H54 (cell line): ENCODE results near the gene ARPC4.
A peak's percentile ranks its signal among the peaks of the same experiment; 100 is the strongest.
"Not testable (repeated sequence)": the region's sequence is repeated elsewhere in the genome, so short reads cannot be mapped to it uniquely, and the experiment has no call there.

ENCODE experiments used
- DNase-seq: peaks from one replicate; pipeline ENCODE4 v3.0.0; 2011; ENCODE audit warnings: low spot score, mixed read lengths; ENCODE audit not compliant: insufficient read length
- FAIRE-seq: peaks from 3 replicates; lab custom pipeline; 2011; peaks lifted over from hg19 to GRCh38; lab: Jason Lieb, UNC
- POLR2A ChIP-seq: IDR thresholded peaks from 2 replicates; pipeline ENCODE4 v1.6.1; 2011; ENCODE audit warnings: low read depth, mild to moderate bottlenecking, low read length

The ARPC4 gene

GRCh38 chr3:9760779-9761505, 31.9 kb upstream of the ARPC4 start:
- no peak for FAIRE-seq
- TF ChIP-seq POLR2A: no peak
- DNase-seq: no peak

GRCh38 chr3:9761919-9762318, 31.0 kb upstream of the ARPC4 start:
- no peak for TF ChIP-seq POLR2A
- FAIRE-seq (no peak), DNase-seq (no peak)

GRCh38 chr3:9762871-9763270, 30.0 kb upstream of the ARPC4 start:
- no peak for TF ChIP-seq POLR2A
- DNase-seq: no peak
- FAIRE-seq: no peak

GRCh38 chr3:9765865-9766264, 27.0 kb upstream of the ARPC4 start:
- no peak for FAIRE-seq
- DNase-seq: no peak
- no peak for TF ChIP-seq POLR2A

- DNase-seq (no peak), FAIRE-seq (no peak)
- no peak for TF ChIP-seq POLR2A
These were observed 25.5 kb upstream of the ARPC4 start for GRCh38 chr3:9767418-9767817.

- TF ChIP-seq POLR2A: no peak
- FAIRE-seq (no peak), DNase-seq (no peak)
These were observed 24.6 kb upstream of the ARPC4 start for GRCh38 chr3:9768141-9768775.

- DNase-seq (no peak), FAIRE-seq (no peak)
- TF ChIP-seq POLR2A: no peak
These were observed 23.9 kb upstream of the ARPC4 start for GRCh38 chr3:9769012-9769411.

- peak; percentile 83 for TF ChIP-seq POLR2A
- DNase-seq (peak; percentile 86), FAIRE-seq (no peak)
These were observed 23.2 kb upstream of the ARPC4 start, which contains the start of gene CAMK1 for GRCh38 chr3:9769426-9770275. TSS of gene CAMK1 (minus strand) at chr3:9769947. CDS start at chr3:9767749, 2,198 bp downstream.

GRCh38 chr3:9770276-9770812, 22.5 kb upstream of the ARPC4 start:
- TF ChIP-seq POLR2A: no peak
- FAIRE-seq: no peak
- no peak for DNase-seq

- FAIRE-seq, DNase-seq: not testable (repeated sequence)
These were observed 21.9 kb upstream of the ARPC4 start for GRCh38 chr3:9771007-9771406.

GRCh38 chr3:9776896-9777693, 15.8 kb upstream of the ARPC4 start:
- no peak for DNase-seq
- no peak for TF ChIP-seq POLR2A
- no peak for FAIRE-seq

GRCh38 chr3:9777694-9778021, 15.2 kb upstream of the ARPC4 start:
- DNase-seq (no peak), FAIRE-seq (no peak)
- TF ChIP-seq POLR2A: no peak
